Esophagus (tissue), 2 donors: Measurements from ENCODE around the gene VIPR2. TPM values are rescaled to one million over a fixed set of nuclear protein-coding genes. Genes with fewer than 3 reads are reported as not detected.
"Not testable (repeated sequence)": the region's sequence is repeated elsewhere in the genome, so short reads cannot be mapped to it uniquely, and the experiment has no call there.

Experiments used
- H3K27ac ChIP-seq, 2 donors: one replicate each; pipeline ENCODE4 v1.5.1; 2013; ENCODE audit warnings: low read depth in 2 of 2, mild to moderate bottlenecking in 2 of 2, inconsistent platforms in 1 of 2, low read length in 1 of 2, moderate library complexity in 1 of 2
- H3K27me3 ChIP-seq, 2 donors: one replicate each; pipeline ENCODE4 v1.6.1; 2013; ENCODE audit warnings: low read length in 2 of 2, control low read depth in 1 of 2, mild to moderate bottlenecking in 1 of 2; ENCODE audit not compliant: insufficient read depth in 2 of 2, control insufficient read depth in 1 of 2
- H3K36me3 ChIP-seq, 2 donors: one replicate each; pipeline ENCODE4 v1.6.1; 2013; ENCODE audit warnings: low read length in 1 of 2; ENCODE audit not compliant: control insufficient read depth in 2 of 2, insufficient read depth in 2 of 2
- H3K4me1 ChIP-seq, 2 donors: one replicate each; pipeline ENCODE4 v1.6.1; 2013; ENCODE audit warnings: low read length in 1 of 2; ENCODE audit not compliant: control insufficient read depth in 2 of 2, insufficient read depth in 2 of 2
- H3K4me3 ChIP-seq, 2 donors: one replicate each; pipeline ENCODE4 v1.5.1; 2013; ENCODE audit warnings: low read length in 2 of 2, mild to moderate bottlenecking in 2 of 2, low read depth in 1 of 2, moderate library complexity in 1 of 2
- H3K9me3 ChIP-seq, 2 donors: one replicate each; pipeline ENCODE4 v1.6.1; 2013; ENCODE audit warnings: mild to moderate bottlenecking in 2 of 2, low read depth in 1 of 2, low read length in 1 of 2, moderate library complexity in 1 of 2; ENCODE audit not compliant: control insufficient read depth in 2 of 2, insufficient read depth in 1 of 2
- WGBS, 2 donors: extraction: QIAGEN DNeasy Blood & Tissue Kit; methylation state at CpG; one replicate each; pipeline ENCODE4 v1.1.7; 2013; 5-methylcytosine and 5-hydroxymethylcytosine counted together
- polyA plus RNA-seq, 2 donors: library from polyadenylated mRNA; stranded (reverse); fragments of 200-250 nt; gene quantifications; one replicate each; pipeline ENCODE4 v1.2.3, GENCODE V29; 2013
- donor health status: healthy with polysubstance abuse.
- donor health status: Bipolar disorder and iron deficiency.

VIPR2 gene
- polyA plus RNA-seq, 2 donors: 0.39 to 0.40 TPM

- Histone ChIP-seq H3K9me3 (peaks cover 0 to 7% of the 10 kb centered on the region in 2 donors), H3K4me1 (no peaks in the 10 kb centered on the region), H3K27ac (no peak overlapping the region), H3K27me3 (no peaks in the 10 kb centered on the region), H3K36me3 (no peaks in the 10 kb centered on the region), H3K4me3 (no peak overlapping the region)
- 93 to 97% methylated on average over 17 of the region's 17 CpGs for WGBS, 2 donors
Measured at GRCh38 chr7:158995514-158995913, 149.2 kb downstream of the VIPR2 start.

- H3K4me1 ChIP-seq: no peaks in the 10 kb centered on the region
- H3K4me3 ChIP-seq: no peak overlapping the region
- H3K36me3 ChIP-seq: no peaks in the 10 kb centered on the region
- peaks cover 0 to 7% of the 10 kb centered on the region in 2 donors for H3K9me3 ChIP-seq
- no peaks in the 10 kb centered on the region for H3K27me3 ChIP-seq
- WGBS, 2 donors: 90 to 93% methylated on average over 6 of the region's 6 CpGs
- H3K27ac ChIP-seq: no peak overlapping the region
Measured at GRCh38 chr7:158994687-158995086, 150.0 kb downstream of the VIPR2 start.

- H3K4me3 ChIP-seq: no peak overlapping the region
- no peaks in the 10 kb centered on the region for H3K36me3 ChIP-seq
- WGBS, 2 donors: 90 to 91% methylated on average over 12 of the region's 12 CpGs
- no peak overlapping the region for H3K27ac ChIP-seq
- H3K9me3 ChIP-seq: peaks cover 0 to 7% of the 10 kb centered on the region in 2 donors
- no peaks in the 10 kb centered on the region for H3K27me3 ChIP-seq
- H3K4me1 ChIP-seq: no peaks in the 10 kb centered on the region
Measured at GRCh38 chr7:158993591-158993990, 151.1 kb downstream of the VIPR2 start.

GRCh38 chr7:158992759-158993158 is 151.9 kb downstream of the VIPR2 start:
- no peak overlapping the region for H3K4me3 ChIP-seq
- H3K27ac ChIP-seq: no peak overlapping the region
- no peaks in the 10 kb centered on the region for H3K36me3 ChIP-seq
- H3K27me3 ChIP-seq: no peaks in the 10 kb centered on the region
- WGBS, 2 donors: 31 to 33% methylated on average over 22 to 28 of the region's 28 CpGs
- H3K4me1 ChIP-seq: no peaks in the 10 kb centered on the region
- H3K9me3 ChIP-seq: peaks cover 0 to 7% of the 10 kb centered on the region in 2 donors

DNA sequence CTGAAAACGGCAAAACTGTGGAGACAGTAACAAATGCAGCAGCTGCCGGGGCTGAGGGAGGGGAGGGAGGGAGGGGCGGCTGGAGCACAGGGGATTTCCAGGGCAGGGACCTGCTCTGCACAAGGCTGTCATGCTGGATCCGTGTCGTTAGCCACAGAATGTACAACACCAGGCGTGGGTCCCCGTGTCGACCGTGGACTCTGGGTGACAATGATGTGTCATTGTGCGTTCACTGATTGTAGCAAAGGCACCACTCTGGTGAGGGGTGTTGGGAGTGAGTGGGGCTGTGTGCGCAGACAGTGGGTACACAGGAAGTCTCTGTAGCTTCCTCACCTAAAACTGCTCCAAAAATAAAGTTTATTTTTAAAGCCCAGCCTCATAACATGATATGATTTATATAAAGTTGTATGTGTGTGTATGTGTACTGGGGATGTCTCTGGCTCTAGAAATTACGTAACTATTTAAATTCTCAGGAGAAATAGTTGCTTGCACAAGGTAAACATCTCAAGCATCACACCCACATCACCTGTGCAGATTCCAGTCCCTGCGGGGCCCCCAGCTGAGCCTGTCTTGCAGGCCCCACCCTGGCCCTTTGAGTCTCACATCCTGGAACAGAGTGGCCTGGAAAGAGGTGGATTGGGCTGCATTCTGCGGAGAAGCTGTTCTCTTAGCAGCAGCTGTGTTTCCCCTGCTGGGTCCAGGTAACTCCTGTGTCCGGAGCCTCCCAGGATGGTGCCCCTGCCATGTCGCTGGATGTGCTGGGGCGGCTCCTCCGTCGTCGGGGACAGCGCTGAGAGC is 152.6 kb downstream of the VIPR2 start:
- no peaks in the 10 kb centered on the region for H3K27me3 ChIP-seq
- H3K4me3 ChIP-seq: no peak overlapping the region
- peaks cover 0 to 7% of the 10 kb centered on the region in 2 donors for H3K9me3 ChIP-seq
- WGBS, 2 donors: 33 to 36% methylated on average over 21 of the region's 21 CpGs
- H3K36me3 ChIP-seq: no peaks in the 10 kb centered on the region
- no peak overlapping the region for H3K27ac ChIP-seq
- H3K4me1 ChIP-seq: no peaks in the 10 kb centered on the region

- H3K27ac ChIP-seq: no peak overlapping the region
- no peak overlapping the region for H3K4me3 ChIP-seq
- H3K9me3 ChIP-seq: peaks cover 0 to 10% of the 10 kb centered on the region in 2 donors
- H3K4me1 ChIP-seq: no peaks in the 10 kb centered on the region
- no peaks in the 10 kb centered on the region for H3K27me3 ChIP-seq
- 66 to 68% methylated on average over 2 of the region's 2 CpGs for WGBS, 2 donors
- H3K36me3 ChIP-seq: no peaks in the 10 kb centered on the region
Measured at GRCh38 chr7:158988996-158989395, 155.7 kb downstream of the VIPR2 start.

GRCh38 chr7:158988302-158988862 is 156.3 kb downstream of the VIPR2 start:
- Histone ChIP-seq H3K27ac (no peak overlapping the region), H3K9me3 (peaks cover 0 to 11% of the 10 kb centered on the region in 2 donors), H3K36me3 (no peaks in the 10 kb centered on the region), H3K4me1 (no peaks in the 10 kb centered on the region), H3K27me3 (no peaks in the 10 kb centered on the region), H3K4me3 (no peak overlapping the region)
- 74 to 79% methylated on average over 2 of the region's 2 CpGs for WGBS, 2 donors

- Histone ChIP-seq H3K27me3 (no peaks in the 10 kb centered on the region), H3K4me3 (no peak overlapping the region), H3K36me3 (no peaks in the 10 kb centered on the region), H3K4me1 (no peaks in the 10 kb centered on the region), H3K9me3 (peaks cover 0 to 12% of the 10 kb centered on the region in 2 donors), H3K27ac (no peak overlapping the region)
- 58 to 75% methylated on average over 1 of the region's 1 CpG for WGBS, 2 donors
Measured at GRCh38 chr7:158987691-158988090, 157.0 kb downstream of the VIPR2 start.

GRCh38 chr7:158985583-158985982 is 159.1 kb downstream of the VIPR2 start:
- Histone ChIP-seq H3K4me1 (no peaks in the 10 kb centered on the region), H3K9me3 (peaks cover 3 to 24% of the 10 kb centered on the region in 2 donors), H3K36me3 (no peaks in the 10 kb centered on the region), H3K27ac (no peak overlapping the region), H3K4me3 (no peak overlapping the region), H3K27me3 (no peaks in the 10 kb centered on the region)
- WGBS, 2 donors: 63 to 65% methylated on average over 4 of the region's 4 CpGs

GRCh38 chr7:158984007-158984406 is 160.7 kb downstream of the VIPR2 start:
- H3K4me3 ChIP-seq, H3K4me1 ChIP-seq, H3K27ac ChIP-seq, H3K36me3 ChIP-seq, H3K27me3 ChIP-seq: not testable (repeated sequence)
- peaks cover 3 to 24% of the 10 kb centered on the region in 2 donors for H3K9me3 ChIP-seq
- 58 to 63% methylated on average over 2 of the region's 2 CpGs for WGBS, 2 donors
